ENCODE results near the gene SLC9C2.
"Not testable (repeated sequence)": the region's sequence is repeated elsewhere in the genome, so short reads cannot be mapped to it uniquely, and the experiment has no call there.

SLC9C2 gene

GRCh38 chr1:173581383-173582079, 21.3 kb downstream of the SLC9C2 start:
- DNase-seq: no peak

GRCh38 chr1:173580658-173581057, 22.2 kb downstream of the SLC9C2 start:
- no peak for DNase-seq

- no peak for DNase-seq
Observed at GRCh38 chr1:173580071-173580470, 22.8 kb downstream of the SLC9C2 start.

GRCh38 chr1:173573596-173573995, 29.3 kb downstream of the SLC9C2 start:
- no peak for DNase-seq

- no peak for DNase-seq
Observed at GRCh38 chr1:173572201-173572873, 30.5 kb downstream of the SLC9C2 start.

GRCh38 chr1:173570370-173571007, 32.4 kb downstream of the SLC9C2 start:
- DNase-seq: no peak

GRCh38 chr1:173568483-173568882, 34.4 kb downstream of the SLC9C2 start:
- no peak for DNase-seq

GRCh38 chr1:173563846-173564245, 39.0 kb downstream of the SLC9C2 start:
- not testable (repeated sequence) for DNase-seq

- DNase-seq: no peak
Observed at GRCh38 chr1:173562813-173563212, 40.1 kb downstream of the SLC9C2 start.

GRCh38 chr1:173561263-173561662, 41.6 kb downstream of the SLC9C2 start:
- no peak for DNase-seq

- DNase-seq: no peak
Observed at GRCh38 chr1:173560285-173560880, 42.5 kb downstream of the SLC9C2 start.

GRCh38 chr1:173555651-173556305, 47.1 kb downstream of the SLC9C2 start:
- no peak for DNase-seq

GRCh38 chr1:173554541-173555250, 48.2 kb downstream of the SLC9C2 start:
- no peak for DNase-seq

GRCh38 chr1:173554089-173554488, 48.8 kb downstream of the SLC9C2 start:
- no peak for DNase-seq

- no peak for DNase-seq
Observed at GRCh38 chr1:173553312-173553711, 49.6 kb downstream of the SLC9C2 start.

- no peak for DNase-seq
Observed at GRCh38 chr1:173551699-173552098, 51.2 kb downstream of the SLC9C2 start.

GRCh38 chr1:173549813-173550212, 53.1 kb downstream of the SLC9C2 start:
- no peak for DNase-seq

- DNase-seq: no peak
Observed at GRCh38 chr1:173545688-173546087, 57.2 kb downstream of the SLC9C2 start.

- no peak for DNase-seq
Observed at GRCh38 chr1:173536223-173536622, 66.6 kb downstream of the SLC9C2 start.

- no peak for DNase-seq
Observed at GRCh38 chr1:173532237-173532636, 70.6 kb downstream of the SLC9C2 start.

GRCh38 chr1:173530795-173531693, 71.8 kb downstream of the SLC9C2 start:
- DNase-seq: no peak
